ENCODE measurements around the gene SLC1A1. TPM values are rescaled to one million over a fixed set of nuclear protein-coding genes. Genes with fewer than 3 reads are reported as not detected.
A peak's percentile ranks its signal among the peaks of the same experiment; 100 is the strongest.

Gene SLC1A1
- total RNA-seq, 4 donors from 2014 or later: 48.4 to 56.7 (median 49.7) TPM

GRCh38 chr9:4464911-4465513 lies 25.3 kb upstream of the SLC1A1 start:
- no peak for DNase-seq
- H3K36me3 ChIP-seq: no peaks in the 10 kb centered on the region
- H3K27me3 ChIP-seq: no peaks in the 10 kb centered on the region
- WGBS, 2 donors: 95% methylated on average over 11 of the region's 11 CpGs
- no peak for TF ChIP-seq POLR2A (IDR thresholded peaks at IDR 0.05)
- TF ChIP-seq, protein P1, sequence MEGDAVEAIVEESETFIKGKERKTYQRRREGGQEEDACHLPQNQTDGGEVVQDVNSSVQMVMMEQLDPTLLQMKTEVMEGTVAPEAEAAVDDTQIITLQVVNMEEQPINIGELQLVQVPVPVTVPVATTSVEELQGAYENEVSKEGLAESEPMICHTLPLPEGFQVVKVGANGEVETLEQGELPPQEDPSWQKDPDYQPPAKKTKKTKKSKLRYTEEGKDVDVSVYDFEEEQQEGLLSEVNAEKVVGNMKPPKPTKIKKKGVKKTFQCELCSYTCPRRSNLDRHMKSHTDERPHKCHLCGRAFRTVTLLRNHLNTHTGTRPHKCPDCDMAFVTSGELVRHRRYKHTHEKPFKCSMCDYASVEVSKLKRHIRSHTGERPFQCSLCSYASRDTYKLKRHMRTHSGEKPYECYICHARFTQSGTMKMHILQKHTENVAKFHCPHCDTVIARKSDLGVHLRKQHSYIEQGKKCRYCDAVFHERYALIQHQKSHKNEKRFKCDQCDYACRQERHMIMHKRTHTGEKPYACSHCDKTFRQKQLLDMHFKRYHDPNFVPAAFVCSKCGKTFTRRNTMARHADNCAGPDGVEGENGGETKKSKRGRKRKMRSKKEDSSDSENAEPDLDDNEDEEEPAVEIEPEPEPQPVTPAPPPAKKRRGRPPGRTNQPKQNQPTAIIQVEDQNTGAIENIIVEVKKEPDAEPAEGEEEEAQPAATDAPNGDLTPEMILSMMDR (IDR thresholded peaks at IDR 0.05): no peak
- H3K27ac ChIP-seq: no peak overlapping the region
- no peak overlapping the region for H3K4me3 ChIP-seq (replicated peaks in 1 of 3)
- H3K9me3 ChIP-seq: no peaks in the 10 kb centered on the region
- intact Hi-C loops (cut with DNase I): no loop called here
- no peaks in the 10 kb centered on the region for H3K4me1 ChIP-seq

DNA sequence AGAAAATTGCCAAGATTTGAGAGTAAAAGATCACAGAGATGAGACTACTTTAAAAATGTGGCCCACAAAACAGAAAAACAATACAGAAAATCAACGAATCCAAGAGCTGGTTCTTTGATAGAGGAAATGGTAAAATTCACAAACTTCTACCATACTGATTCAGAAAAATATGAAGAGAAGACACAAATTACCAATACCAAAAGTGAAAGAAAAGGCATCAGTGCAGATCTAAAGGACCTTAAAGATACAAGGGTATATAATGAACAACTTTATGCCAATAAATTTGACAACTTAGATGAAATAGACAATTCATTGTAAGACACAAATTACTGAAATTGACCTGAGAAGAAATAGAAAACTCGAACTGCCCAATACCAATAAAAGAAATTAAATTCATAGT lies 24.4 kb upstream of the SLC1A1 start:
- intact Hi-C loops (cut with DNase I): no loop called here
- TF ChIP-seq, protein P1 (IDR thresholded peaks at IDR 0.05): no peak
- no peak for TF ChIP-seq POLR2A (IDR thresholded peaks at IDR 0.05)
- 86 to 90% methylated on average over 2 of the region's 2 CpGs for WGBS, 2 donors
- Histone ChIP-seq H3K9me3 (no peaks in the 10 kb centered on the region), H3K4me1 (no peaks in the 10 kb centered on the region), H3K27ac (no peak overlapping the region), H3K4me3 (replicated peaks in 1 of 3) (no peak overlapping the region), H3K36me3 (no peaks in the 10 kb centered on the region), H3K27me3 (no peaks in the 10 kb centered on the region)
- DNase-seq: no peak

DNA sequence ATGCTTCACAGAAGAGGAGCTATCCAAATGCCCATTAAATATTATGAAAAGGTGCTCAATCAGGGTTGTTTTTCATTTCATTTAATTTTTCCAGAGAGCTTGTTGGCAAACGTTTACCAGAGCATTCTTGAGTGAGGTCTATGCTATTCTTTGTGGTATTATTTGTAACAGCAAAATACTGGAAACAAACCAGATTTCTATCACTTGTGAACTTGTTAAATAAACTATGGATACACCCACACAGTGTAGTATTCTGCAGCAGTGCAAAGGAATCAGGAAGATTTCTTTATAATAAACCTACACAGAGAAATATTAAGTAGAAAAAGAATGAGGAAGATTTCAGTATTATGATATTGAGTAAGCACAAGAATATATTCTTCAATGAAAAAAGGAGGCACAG lies 15.0 kb upstream of the SLC1A1 start:
- H3K36me3 ChIP-seq: no peaks in the 10 kb centered on the region
- 16 to 17% methylated on average over 1 of the region's 1 CpG for WGBS, 2 donors
- H3K4me3 ChIP-seq (replicated peaks in 1 of 3): no peak overlapping the region
- DNase-seq: no peak
- intact Hi-C loops (cut with DNase I): no loop called here
- H3K4me1 ChIP-seq: peaks cover 10 to 12% of the 10 kb centered on the region in 2 donors
- no peaks in the 10 kb centered on the region for H3K9me3 ChIP-seq
- H3K27ac ChIP-seq: peak overlapping the region in 2 of 3 donors; percentile 30 to 43
- H3K27me3 ChIP-seq: no peaks in the 10 kb centered on the region
- TF ChIP-seq, protein P1 (IDR thresholded peaks at IDR 0.05): no peak
- TF ChIP-seq POLR2A (IDR thresholded peaks at IDR 0.05): no peak

DNA sequence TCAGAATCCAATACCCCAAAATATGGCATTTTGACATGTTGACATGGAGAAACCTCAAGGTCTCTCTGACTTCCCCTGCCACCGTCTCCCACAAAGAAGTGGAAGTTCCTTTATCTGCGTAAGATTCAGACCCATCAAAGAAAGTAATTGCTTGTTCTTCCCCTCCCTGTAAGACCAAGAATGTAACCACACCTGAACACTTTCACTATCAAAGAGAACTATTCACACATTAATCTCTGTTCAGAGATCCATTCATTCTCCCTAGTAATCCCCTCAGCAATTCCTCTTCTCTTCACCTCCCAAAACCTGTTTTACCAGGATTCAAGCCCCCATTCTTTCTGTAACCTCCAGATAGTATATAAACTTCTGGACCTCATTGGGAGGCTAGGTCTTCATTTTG lies 4.1 kb upstream of the SLC1A1 start:
- Histone ChIP-seq H3K4me1 (peaks cover 6 to 7% of the 10 kb centered on the region in 2 donors), H3K4me3 (replicated peaks in 1 of 3) (no peak overlapping the region), H3K36me3 (no peaks in the 10 kb centered on the region), H3K27me3 (no peaks in the 10 kb centered on the region), H3K27ac (no peak overlapping the region), H3K9me3 (no peaks in the 10 kb centered on the region)
- DNase-seq: no peak
- TF ChIP-seq POLR2A (IDR thresholded peaks at IDR 0.05): no peak
- TF ChIP-seq, protein P1 (IDR thresholded peaks at IDR 0.05): no peak
- intact Hi-C loops (cut with DNase I): no loop called here
- WGBS, 2 donors: 78 to 80% methylated on average over 2 of the region's 2 CpGs

DNA sequence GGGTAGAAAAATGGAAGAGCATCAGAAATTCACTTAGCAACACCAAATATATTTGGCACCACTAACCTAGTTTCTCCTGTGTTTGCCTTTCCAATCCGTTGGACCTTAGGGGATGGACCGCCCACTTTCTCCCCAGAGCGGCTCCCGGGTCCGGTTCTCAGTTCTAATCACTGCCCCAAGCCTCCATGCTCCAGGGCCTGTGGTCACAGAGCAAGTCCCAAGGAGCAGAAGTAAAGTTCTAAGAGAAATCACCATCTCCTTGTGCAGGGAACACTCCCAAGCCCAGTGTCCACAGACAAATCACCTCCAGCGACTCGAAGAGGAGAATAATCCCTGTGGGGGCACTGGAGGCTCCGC lies 728 bp upstream of the SLC1A1 start:
- H3K27ac ChIP-seq: peak overlapping the region; percentile 80 to 85 (median 81)
- DNase-seq: peak; percentile 75 to 82
- H3K36me3 ChIP-seq: no peaks in the 10 kb centered on the region
- H3K4me3 ChIP-seq (replicated peaks in 1 of 3): peak overlapping the region; percentile 43 to 84 (median 75)
- 4 to 5% methylated on average over 8 of the region's 8 CpGs for WGBS, 2 donors
- H3K9me3 ChIP-seq: no peaks in the 10 kb centered on the region
- H3K27me3 ChIP-seq: no peaks in the 10 kb centered on the region
- TF ChIP-seq, protein P1 (IDR thresholded peaks at IDR 0.05): no peak
- TF ChIP-seq POLR2A (IDR thresholded peaks at IDR 0.05): no peak
- H3K4me1 ChIP-seq: peaks cover 30 to 37% of the 10 kb centered on the region in 2 donors
- intact Hi-C loops (cut with DNase I): no loop called here
